Measurements from ENCODE around the gene OR2G2.

Gene OR2G2, protein sequence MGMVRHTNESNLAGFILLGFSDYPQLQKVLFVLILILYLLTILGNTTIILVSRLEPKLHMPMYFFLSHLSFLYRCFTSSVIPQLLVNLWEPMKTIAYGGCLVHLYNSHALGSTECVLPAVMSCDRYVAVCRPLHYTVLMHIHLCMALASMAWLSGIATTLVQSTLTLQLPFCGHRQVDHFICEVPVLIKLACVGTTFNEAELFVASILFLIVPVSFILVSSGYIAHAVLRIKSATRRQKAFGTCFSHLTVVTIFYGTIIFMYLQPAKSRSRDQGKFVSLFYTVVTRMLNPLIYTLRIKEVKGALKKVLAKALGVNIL

DNA sequence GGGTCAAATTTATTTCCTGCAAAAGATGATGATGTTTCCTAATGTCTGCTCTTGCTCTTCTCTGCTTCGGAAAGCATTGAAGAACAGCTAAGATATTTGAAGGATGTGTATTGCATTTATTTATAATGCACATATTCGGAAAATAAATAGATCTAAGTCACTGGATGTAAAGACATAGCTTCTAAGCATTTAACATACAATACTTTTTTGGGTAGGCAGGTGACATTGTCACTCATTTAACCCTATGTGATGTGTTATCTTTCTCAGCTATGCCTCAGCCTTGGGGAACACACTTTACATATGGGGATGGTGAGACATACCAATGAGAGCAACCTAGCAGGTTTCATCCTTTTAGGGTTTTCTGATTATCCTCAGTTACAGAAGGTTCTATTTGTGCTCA, at the start of gene OR2G2:
TSS of gene OR2G2 (plus strand) at position 301 of the 400 bp plus-strand sequence. CDS start at position 301, 0 bp downstream.
- no peak for TF ChIP-seq ZFX (IDR thresholded peaks at IDR 0.05)
- TF ChIP-seq, protein P1, sequence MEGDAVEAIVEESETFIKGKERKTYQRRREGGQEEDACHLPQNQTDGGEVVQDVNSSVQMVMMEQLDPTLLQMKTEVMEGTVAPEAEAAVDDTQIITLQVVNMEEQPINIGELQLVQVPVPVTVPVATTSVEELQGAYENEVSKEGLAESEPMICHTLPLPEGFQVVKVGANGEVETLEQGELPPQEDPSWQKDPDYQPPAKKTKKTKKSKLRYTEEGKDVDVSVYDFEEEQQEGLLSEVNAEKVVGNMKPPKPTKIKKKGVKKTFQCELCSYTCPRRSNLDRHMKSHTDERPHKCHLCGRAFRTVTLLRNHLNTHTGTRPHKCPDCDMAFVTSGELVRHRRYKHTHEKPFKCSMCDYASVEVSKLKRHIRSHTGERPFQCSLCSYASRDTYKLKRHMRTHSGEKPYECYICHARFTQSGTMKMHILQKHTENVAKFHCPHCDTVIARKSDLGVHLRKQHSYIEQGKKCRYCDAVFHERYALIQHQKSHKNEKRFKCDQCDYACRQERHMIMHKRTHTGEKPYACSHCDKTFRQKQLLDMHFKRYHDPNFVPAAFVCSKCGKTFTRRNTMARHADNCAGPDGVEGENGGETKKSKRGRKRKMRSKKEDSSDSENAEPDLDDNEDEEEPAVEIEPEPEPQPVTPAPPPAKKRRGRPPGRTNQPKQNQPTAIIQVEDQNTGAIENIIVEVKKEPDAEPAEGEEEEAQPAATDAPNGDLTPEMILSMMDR (conservative IDR thresholded peaks at IDR 0.05): no peak
- H3K27ac ChIP-seq: no peak within 1 kb of the TSS

GRCh38 chr1:247538561-247538960, 49.6 kb upstream of the OR2G2 start:
- no peak for TF ChIP-seq ZFX (IDR thresholded peaks at IDR 0.05)
- TF ChIP-seq, protein P1 (conservative IDR thresholded peaks at IDR 0.05): no peak
- H3K27ac ChIP-seq: no peak overlapping the region

DNA sequence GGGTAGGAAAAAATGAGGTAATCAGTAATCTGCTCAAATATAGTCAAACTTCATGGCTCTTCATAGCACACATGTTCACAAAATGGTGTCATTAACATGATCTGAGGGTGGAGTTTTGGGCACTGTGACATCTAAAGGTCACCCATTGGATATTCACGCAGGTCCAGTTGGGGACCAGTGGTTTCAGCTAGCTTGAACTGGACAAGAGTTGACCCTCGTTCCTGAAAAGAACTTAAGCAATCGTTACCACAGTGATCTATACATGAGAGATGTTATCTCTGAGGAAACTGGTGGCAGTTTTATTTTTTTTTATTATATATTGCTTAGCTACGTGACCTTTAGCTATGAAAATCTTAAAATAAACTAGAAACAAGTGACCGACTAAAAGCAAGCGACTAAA, 48.9 kb upstream of the OR2G2 start:
- H3K27ac ChIP-seq: no peak overlapping the region
- TF ChIP-seq, protein P1 (conservative IDR thresholded peaks at IDR 0.05): no peak
- no peak for TF ChIP-seq ZFX (IDR thresholded peaks at IDR 0.05)

DNA sequence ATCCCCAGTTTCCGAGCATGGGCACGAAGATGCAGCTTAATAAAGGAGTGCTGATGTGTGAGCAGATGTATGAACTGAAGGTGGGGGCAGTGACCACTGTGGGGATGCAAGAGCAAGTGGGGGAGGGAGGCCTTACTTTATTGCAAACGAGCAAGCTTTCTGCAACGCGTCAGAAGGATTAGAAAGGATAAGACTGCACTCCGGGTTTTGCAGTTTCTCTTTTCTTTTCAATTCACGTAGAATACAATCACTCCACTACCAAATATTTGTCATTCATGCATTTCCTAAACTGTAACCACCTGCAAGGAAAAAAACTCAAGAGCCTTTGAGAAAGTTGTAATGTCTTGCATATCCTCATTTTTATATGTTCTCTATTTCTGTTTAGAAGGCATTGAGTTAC, 47.6 kb upstream of the OR2G2 start:
- TF ChIP-seq ZFX (IDR thresholded peaks at IDR 0.05): no peak
- TF ChIP-seq, protein P1 (conservative IDR thresholded peaks at IDR 0.05): no peak
- H3K27ac ChIP-seq: no peak overlapping the region

DNA sequence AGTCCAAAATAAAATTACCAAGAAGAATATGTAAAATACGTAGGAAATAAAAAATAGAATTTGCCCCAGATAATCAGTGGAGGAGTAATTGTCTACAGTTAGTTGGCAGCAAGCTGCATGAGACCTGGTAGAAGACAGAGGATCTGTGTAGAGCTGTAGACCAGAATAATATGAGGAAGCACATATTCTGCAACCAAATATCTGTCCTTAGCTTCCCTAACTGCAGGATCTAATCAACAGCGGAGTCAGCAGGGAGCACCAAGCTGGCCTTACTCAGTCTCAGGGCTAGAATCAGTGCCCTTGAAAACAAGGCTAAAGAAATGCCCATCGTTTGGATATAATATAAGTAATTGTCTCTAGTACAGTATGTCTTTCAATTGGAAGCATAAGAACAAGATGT, 45.3 kb upstream of the OR2G2 start:
- no peak for TF ChIP-seq ZFX (IDR thresholded peaks at IDR 0.05)
- TF ChIP-seq, protein P1 (conservative IDR thresholded peaks at IDR 0.05): no peak
- no peak overlapping the region for H3K27ac ChIP-seq

DNA sequence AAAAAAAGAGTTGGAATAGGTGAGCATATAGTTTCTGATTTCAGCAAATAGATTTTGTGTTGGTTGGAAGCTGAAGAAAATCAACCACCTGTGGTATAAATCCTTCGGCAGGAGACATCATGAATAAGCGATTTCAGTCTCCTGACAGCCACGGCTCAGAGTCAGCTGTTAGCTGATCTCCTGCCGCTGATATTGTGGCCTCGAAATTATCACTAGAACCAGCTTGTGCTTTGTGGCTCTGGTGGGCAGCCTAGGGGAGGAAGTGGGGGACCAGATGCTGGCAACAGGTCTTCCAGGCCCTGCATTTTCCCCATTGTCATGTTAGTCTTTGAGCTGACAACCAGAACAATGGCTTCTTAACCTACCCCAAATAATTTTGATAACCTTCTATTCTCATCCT, 40.1 kb upstream of the OR2G2 start:
- no peak for TF ChIP-seq ZFX (IDR thresholded peaks at IDR 0.05)
- TF ChIP-seq, protein P1 (conservative IDR thresholded peaks at IDR 0.05): no peak
- H3K27ac ChIP-seq: no peak overlapping the region

DNA sequence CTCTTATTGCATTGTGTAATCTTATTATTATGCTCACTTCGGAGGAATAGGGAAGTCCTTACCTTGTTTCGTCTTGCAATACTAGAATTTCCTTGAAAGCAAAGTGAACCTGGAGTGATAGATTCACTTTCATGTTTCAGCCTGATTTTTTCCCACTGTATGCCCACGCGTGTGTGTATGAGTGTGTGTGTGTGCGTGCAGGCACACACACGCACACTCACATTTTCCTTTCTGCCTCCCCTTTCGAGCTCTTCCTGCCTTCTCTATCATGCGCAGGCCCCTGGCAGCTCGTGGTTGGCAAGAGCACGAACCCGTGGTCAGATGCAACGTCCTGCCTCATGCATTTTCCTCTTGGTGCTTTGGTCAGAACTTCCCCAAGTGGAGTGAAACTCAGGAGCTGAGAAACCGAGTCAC, 39.4 kb upstream of the OR2G2 start, which contains the start of gene GCSAML:
TSS of gene GCSAML (plus strand) at position 366 of the 414 bp plus-strand sequence. CDS start 58 bp downstream, outside the sequence.
- no peak within 1 kb of the TSS for H3K27ac ChIP-seq
- no peak for TF ChIP-seq ZFX (IDR thresholded peaks at IDR 0.05)
- TF ChIP-seq, protein P1 (conservative IDR thresholded peaks at IDR 0.05): no peak
